Glomerular endothelial cell (primary cell): ENCODE results near the gene NSMCE1. TPM values are rescaled to one million over a fixed set of nuclear protein-coding genes. Genes with fewer than 3 reads are reported as not detected.

ENCODE experiments used
- DNase-seq: peaks from one replicate; pipeline ENCODE4 v3.0.0-alpha.2; 2011; ENCODE audit warnings: low read depth, low spot score; ENCODE audit errors: extremely low read depth
- total RNA-seq: library from RNA; depleted of rRNA; stranded (reverse); fragments of >200 nt; gene quantifications from 2 replicates; pipeline ENCODE4 v1.2.3, GENCODE V29; 2015

The NSMCE1 gene
- total RNA-seq, 1 donor from 2014 or later, result 44.7 TPM

DNA sequence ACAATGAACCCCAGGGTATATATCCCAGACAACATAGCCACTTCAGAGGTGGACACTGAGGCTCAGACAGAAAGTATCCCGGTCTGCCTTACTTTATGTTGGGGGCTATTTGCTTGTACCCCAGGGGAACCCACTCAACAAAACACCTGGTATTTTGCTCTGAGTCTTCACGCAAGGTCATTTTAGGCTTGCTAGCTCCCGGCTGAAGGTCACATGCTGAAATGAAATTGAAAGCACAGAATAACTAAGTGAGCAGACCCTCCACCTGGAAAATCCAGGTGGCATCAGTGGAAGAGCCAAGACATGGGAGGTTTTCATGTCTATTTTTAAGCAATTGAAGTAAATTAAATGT, 69.4 kb downstream of the NSMCE1 start:
- no peak for DNase-seq

DNA sequence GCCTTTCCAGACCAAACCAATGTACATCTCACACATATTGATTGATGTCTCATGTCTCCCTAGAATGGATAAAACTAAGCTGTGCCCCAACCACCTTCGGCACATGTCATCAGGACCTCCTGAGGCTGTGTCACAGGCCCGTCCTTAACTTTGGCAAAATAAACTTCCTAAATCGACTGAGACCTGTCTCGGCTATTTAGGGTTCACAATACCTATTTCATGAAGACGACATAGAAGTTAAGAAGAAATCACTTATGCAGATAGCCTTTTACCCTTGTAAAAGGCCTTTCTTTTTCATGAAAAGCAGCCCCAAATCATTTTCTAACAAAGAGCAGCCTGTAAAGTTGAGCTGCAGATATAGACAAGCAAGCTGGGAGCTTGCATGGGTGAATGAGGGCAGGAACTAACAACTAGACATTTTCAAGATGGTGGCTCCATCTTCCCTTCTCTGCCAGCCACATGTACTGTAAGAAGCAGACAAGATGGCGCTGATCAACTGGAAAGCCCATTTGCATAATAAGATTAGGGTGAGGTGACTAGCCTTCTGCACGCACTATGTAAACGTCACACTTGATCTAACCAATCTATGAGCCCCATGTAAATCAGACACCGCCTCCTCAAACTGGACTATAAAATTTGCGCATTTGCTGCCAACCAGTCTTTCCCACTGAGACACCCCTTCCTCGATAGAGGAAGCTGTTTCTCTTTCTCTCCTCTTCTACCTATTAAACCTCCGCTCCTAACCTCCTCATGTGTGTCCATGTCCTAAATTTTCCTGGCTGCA, 69.9 kb downstream of the NSMCE1 start:
- DNase-seq, result no peak

DNA sequence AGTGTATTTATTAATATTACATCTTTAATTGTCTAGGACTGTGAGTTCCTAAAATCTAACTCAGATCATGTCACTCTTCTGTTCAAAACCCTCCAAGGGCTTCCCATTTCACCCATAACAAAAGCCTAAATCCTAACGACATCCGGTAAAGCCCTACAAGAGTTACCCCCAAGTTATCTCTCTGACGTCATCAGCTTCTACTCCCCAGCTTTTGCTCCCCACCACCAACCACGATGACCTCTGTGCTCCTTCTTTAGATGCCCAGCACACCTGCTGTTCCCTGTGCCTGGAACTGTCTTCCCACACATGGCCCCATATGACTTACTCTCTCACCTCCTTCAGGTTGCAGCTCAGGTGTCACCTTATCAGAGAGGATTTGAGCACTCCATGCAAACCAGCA, 71.6 kb downstream of the NSMCE1 start:
- DNase-seq, result no peak

DNA sequence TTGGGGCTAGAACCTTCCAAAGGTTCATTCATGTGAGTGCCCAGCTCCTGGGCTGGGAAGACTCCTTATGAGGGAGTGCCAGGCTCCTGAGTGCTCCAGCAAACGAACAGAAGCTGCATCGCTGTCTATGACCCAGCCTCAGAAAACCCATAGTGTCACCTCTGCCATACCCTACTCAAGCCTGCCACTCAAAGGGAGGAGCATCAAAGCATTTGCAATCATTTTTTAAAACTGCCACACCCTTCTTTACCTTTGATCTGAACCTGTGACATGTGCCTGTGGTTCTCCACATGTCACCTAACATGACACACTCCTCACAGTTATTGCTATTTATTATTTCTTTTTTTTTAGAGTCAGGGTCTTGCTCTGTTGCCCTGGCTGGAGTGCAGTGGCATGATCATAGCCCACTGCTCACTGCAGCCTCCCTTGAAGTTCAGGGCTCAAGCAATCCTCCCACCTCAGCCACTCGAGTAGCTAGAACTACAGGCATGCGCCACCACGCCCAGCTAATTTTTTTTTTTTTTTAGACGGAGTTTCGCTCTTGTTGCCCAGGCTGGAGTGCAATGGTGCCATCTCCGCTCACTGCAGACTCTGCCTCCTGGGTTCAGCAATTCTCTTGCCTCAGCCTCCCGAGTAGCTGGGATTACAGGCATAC, 72.5 kb downstream of the NSMCE1 start:
- no peak for DNase-seq

DNA sequence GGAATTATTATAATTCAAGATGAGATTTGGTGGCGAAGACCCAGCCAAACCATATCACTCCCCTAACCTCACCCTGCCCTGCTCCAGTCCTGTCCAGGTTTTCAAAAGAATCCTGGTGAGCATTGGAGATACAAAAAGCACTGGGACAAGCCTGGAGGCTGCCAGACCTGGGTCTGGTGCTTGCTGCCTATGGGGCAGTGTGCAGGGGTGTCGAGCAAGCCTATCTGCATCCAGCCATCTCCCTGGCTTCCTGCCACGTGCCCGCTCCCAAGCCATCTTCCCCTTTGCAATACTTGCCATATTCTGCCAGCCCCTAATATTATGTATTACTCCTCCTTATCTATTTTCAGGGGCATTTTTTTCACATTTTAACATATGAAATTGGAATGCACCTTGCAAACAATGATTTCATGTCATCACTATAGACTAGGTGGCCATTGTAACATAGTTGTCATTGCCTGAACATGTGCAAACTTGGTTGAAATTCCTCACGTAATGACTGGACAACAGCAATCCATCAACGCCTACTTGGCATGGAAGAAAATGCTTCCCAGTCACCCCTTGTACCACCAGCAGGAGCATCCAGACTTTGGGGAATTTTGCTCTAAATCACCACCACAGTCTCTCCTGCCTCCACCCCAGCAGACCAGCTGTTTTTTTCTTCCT, 73.4 kb downstream of the NSMCE1 start:
- no peak for DNase-seq

- no peak for DNase-seq
Measured at GRCh38 chr16:27193300-27193990, 75.1 kb downstream of the NSMCE1 start.

DNA sequence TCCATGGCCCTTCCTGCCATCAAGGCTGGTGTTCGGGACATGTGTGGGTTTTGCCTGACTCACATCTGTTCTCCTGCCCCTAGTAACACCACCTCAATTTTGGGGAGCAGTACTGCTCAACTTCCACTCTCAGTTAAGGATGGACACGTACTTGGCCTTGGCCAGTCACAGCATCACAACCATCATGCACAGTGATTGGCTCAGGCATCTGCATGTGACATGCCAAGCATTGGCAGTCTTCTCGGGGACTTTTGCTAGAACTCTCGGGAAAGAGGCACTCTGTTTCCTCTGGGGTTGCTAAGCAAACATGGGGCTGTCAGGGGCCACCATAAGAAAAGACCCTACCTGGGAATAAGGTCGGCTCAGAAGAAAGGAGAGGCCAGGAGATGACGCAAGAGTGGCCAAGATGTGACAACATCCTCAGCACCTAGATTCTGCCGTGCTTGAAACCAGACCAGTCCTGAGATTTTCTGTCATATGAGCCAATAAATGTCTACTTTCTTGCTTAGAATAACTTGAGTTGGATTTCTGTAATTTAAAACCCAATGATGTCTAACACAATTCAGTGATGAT, 77.1 kb downstream of the NSMCE1 start:
- no peak for DNase-seq

GRCh38 chr16:27190316-27190871, 78.2 kb downstream of the NSMCE1 start:
- no peak for DNase-seq

DNA sequence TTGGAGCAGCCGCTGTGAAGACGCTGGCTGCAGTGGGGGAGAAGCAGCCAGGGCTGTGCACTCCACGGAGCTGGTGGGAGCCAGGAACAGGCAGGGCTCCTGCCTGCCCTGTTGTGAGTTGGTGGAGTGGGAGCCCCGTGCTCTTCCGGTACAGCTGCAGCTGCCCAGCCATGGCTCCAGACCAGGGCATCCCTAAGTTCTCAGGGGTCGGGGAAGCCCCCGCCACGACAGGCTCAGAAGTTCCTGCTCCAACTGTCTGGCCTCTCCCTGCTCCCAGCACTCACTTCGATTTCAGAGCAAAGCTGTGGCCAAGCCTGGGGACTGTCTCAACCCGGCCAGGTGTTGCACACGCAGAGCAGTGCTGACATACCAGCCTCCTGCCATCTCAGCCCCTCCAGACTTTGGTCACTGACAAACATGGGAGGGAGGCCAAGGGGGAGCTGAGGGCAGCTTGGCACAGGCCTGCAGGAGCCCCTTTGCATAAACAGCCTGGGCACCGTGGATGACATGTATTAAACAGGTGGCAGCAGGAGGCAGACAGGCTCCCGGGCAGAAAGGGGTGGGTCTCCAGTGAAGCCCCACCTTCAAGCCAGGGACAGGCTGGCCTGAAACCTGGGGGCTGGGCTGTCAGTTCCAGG, 79.1 kb downstream of the NSMCE1 start:
- no peak for DNase-seq

- no peak for DNase-seq
Measured at GRCh38 chr16:27188633-27189032, 79.9 kb downstream of the NSMCE1 start.

GRCh38 chr16:27185776-27186130, 82.8 kb downstream of the NSMCE1 start:
- DNase-seq, result no peak

GRCh38 chr16:27182906-27183405, 85.6 kb downstream of the NSMCE1 start:
- no peak for DNase-seq

- DNase-seq, result no peak
Measured at GRCh38 chr16:27181019-27181790, 87.4 kb downstream of the NSMCE1 start.

DNA sequence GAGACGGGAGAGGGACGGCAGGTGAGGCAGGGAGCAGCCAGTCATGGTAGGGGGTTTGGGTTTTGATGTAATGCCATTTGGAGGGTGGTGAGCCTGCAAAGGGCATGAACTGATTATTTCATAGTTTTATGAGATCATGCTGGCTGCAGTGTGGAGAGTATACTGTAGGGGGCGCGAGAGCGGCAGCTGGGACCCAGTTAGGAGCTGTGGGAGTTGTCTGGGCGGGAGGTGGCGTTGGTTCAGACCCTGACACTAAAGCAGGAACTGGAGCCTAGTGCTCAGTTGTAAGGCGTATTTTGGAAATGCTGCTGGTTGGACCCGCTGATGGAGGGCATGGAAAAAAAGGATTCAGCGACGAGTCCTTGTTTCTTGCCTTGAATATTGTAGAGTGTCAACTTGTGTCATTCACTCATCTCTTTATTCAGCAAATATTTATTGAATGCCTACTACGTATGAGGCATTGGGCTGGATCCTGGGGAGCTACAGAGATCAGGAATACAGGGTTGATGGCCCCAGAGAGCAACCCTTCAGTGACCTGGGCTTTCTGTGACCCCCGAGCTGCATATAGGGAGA, 89.0 kb downstream of the NSMCE1 start:
- DNase-seq, result no peak

DNA sequence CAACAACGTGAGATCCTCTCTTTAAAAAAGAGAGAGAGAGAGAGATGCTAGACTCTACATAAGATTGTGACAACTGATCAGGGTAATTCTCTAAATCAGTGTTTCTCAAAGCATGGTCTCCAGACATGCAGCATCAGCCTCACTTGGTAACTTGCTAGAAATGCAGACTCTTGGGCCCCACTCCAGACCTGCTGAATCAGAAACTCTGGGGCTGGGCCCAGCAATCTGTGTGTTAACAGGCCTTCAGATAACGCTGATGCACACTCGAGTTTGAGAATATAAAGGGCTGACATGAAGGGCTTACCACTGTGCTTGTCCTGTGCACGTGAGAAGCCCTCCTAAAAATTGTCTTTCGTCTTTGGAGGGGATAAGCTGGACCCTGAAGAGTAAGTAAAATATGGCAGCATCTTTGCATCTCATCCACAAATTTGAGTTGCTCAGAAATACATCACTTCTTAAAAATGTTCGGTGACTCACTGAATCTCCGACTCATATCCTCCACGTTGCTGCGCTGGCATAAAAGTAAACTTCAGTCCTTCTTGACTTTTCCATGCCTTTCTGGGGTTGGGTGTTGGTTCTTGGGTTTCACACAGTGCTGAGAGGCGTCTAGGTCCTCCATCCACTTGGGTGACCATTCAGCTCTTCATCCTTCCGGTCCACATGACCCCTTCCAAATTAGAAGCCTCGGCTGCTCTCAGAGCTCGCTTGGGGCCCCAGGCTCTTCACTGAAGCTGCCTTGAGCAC, 91.4 kb downstream of the NSMCE1 start:
- DNase-seq, result no peak

DNA sequence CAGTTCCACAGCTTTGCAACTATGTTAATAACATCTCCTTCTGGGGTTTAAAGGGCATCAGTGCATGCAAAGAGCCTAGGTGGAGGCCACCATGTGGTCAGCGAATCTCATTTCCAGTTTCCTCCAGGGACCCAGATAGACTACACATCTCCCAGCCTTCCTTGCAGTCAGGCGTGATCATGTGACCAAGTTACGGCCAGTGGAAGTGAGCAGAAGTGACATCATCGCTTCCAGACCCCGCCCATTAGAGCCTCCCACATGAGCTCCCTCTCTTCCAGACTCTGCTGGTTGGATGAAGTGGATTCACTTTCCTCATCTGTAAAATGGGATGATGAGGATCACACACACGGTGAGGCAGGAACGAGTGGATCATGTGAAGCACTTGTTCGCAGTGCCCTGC, 92.7 kb downstream of the NSMCE1 start:
- no peak for DNase-seq
